HG03342 (cell line): Measurements from ENCODE around the gene RAB22A.

Experiments
- ATAC-seq: cut with Tn5 transposase; IDR thresholded peaks from one replicate; pipeline ENCODE4 v1.9.1; 2021; ENCODE audit warnings: mild to moderate bottlenecking, moderate library complexity; ENCODE audit not compliant: unreplicated experiment

Gene RAB22A

GRCh38 chr20:58384821-58385220, 75.3 kb downstream of the RAB22A start:
- no peak for ATAC-seq

GRCh38 chr20:58388028-58388601, 78.6 kb downstream of the RAB22A start:
- no peak for ATAC-seq

GRCh38 chr20:58388882-58389323, 79.4 kb downstream of the RAB22A start, which contains the start of gene VAPB:
Gene VAPB (plus strand): TSS chr20:58389229. CDS start chr20:58389460, 231 bp downstream.
- peak; percentile 94 for ATAC-seq

- peak; percentile 27 for ATAC-seq
Measured at GRCh38 chr20:58389324-58389967, 79.9 kb downstream of the RAB22A start.

- ATAC-seq: no peak
Measured at GRCh38 chr20:58389968-58390658, 80.6 kb downstream of the RAB22A start.

- ATAC-seq: no peak
Measured at GRCh38 chr20:58390659-58391035, 81.1 kb downstream of the RAB22A start.

GRCh38 chr20:58392286-58392685, 82.8 kb downstream of the RAB22A start:
- ATAC-seq: no peak

- ATAC-seq: no peak
Measured at GRCh38 chr20:58393299-58393698, 83.8 kb downstream of the RAB22A start.

GRCh38 chr20:58394801-58395200, 85.3 kb downstream of the RAB22A start:
- no peak for ATAC-seq

- ATAC-seq: no peak
Measured at GRCh38 chr20:58395604-58396003, 86.1 kb downstream of the RAB22A start.

- ATAC-seq: no peak
Measured at GRCh38 chr20:58397429-58397828, 87.9 kb downstream of the RAB22A start.

- ATAC-seq: no peak
Measured at GRCh38 chr20:58398254-58398653, 88.7 kb downstream of the RAB22A start.

- ATAC-seq: no peak
Measured at GRCh38 chr20:58399926-58400325, 90.4 kb downstream of the RAB22A start.

GRCh38 chr20:58401162-58401561, 91.6 kb downstream of the RAB22A start:
- no peak for ATAC-seq

- ATAC-seq: no peak
Measured at GRCh38 chr20:58402305-58402704, 92.8 kb downstream of the RAB22A start.

- peak; percentile 77 for ATAC-seq
Measured at GRCh38 chr20:58402827-58403226, 93.3 kb downstream of the RAB22A start.

GRCh38 chr20:58403272-58403671, 93.8 kb downstream of the RAB22A start:
- peak; percentile 24 for ATAC-seq

GRCh38 chr20:58405504-58406291, 96.2 kb downstream of the RAB22A start:
- ATAC-seq: no peak

GRCh38 chr20:58406422-58407001, 97.0 kb downstream of the RAB22A start:
- ATAC-seq: no peak

GRCh38 chr20:58407201-58407873, 97.8 kb downstream of the RAB22A start:
- ATAC-seq: no peak
